Testis (tissue), 3 donors: ENCODE data around the gene ARVCF. TPM values are rescaled to one million over a fixed set of nuclear protein-coding genes. Genes with fewer than 3 reads are reported as not detected.
A peak's percentile ranks its signal among the peaks of the same experiment; 100 is the strongest.

Experiments used
- DNase-seq: peaks from one replicate; pipeline ENCODE4 v3.0.0-alpha.2; 2019
- H3K27ac ChIP-seq, 2 donors: fragments of 200-600 bp; sonication (generic); one replicate each; pipeline ENCODE4 v1.5.1; 2019
- H3K27me3 ChIP-seq: fragments of 200-600 bp; sonication (generic); one replicate; pipeline ENCODE4 v1.5.1; 2019
- H3K36me3 ChIP-seq: fragments of 200-600 bp; sonication (generic); one replicate; pipeline ENCODE4 v1.5.1; 2017; ENCODE audit warnings: low read depth; ENCODE audit errors: missing control alignments
- H3K4me1 ChIP-seq: fragments of 200-600 bp; sonication (generic); one replicate; pipeline ENCODE4 v1.5.1; 2019
- H3K4me3 ChIP-seq, 2 donors: fragments of 200-600 bp; sonication (generic); one replicate each; pipeline ENCODE4 v1.5.1; 2017 to 2019
- H3K9me3 ChIP-seq: fragments of 200-600 bp; sonication (generic); one replicate; pipeline ENCODE4 v1.5.1; 2017
- CTCF ChIP-seq, 3 experiments: fragments of 450-650 bp in 2 of 3; fragments of 200-600 bp in 1 of 3; sonication (generic) in 1 of 3; IDR thresholded peaks; one replicate each; pipeline ENCODE4 v1.5.1; 2016 to 2019; ENCODE audit warnings: antibody characterized with exemption in 3 of 3, mild to moderate bottlenecking in 2 of 3, moderate library complexity in 1 of 3
- POLR2A ChIP-seq: fragments of 450-650 bp; IDR thresholded peaks from one replicate; pipeline ENCODE4 v1.6.1; 2017; ENCODE audit warnings: antibody characterized with exemption, mild to moderate bottlenecking, moderate library complexity
- WGBS, 2 donors: methylation state at CpG; one replicate each; pipeline ENCODE4 v1.1.5; 2018; 5-methylcytosine and 5-hydroxymethylcytosine counted together
- intact Hi-C: fragments of 100-400 bp; cut with DNase I; formaldehyde crosslinking; loops from one replicate; pipeline ENCODE4 v1.15.1; 2023; ENCODE audit warnings: low total_unique reads
- polyA plus RNA-seq: library from polyadenylated mRNA; stranded (reverse); fragments of 350-450 nt; fragmentation: Illumina TruSeq; extraction: RNeasy Lipid Tissue Mini Kit (QIAGEN cat#74804); gene quantifications from one replicate; pipeline ENCODE4 v1.2.3, GENCODE V29; 2014; ENCODE audit warnings: low read depth, low replicate concordance; ENCODE audit not compliant: insufficient read depth
- total RNA-seq, 2 donors: library from RNA; depleted of rRNA; stranded (reverse); fragments of >200 nt; gene quantifications; one replicate each; pipeline ENCODE4 v1.2.3, GENCODE V29; 2016

Gene ARVCF
- total and polyA plus RNA-seq, 3 donors from 2014 or later = 21.1 to 57.7 (median 43.2) TPM

GRCh38 chr22:20027966-20028854 is 11.6 kb upstream of the ARVCF start:
- no peaks in the 10 kb centered on the region for H3K9me3 ChIP-seq
- 85 to 89% methylated on average over 12 of the region's 12 CpGs for WGBS, 2 donors
- H3K4me3 ChIP-seq = no peak overlapping the region
- intact Hi-C loops = no loop called here
- no peaks in the 10 kb centered on the region for H3K27me3 ChIP-seq
- no peak overlapping the region for H3K27ac ChIP-seq
- no peak for DNase-seq
- peak in 1 of 3 experiments; percentile 22 for TF ChIP-seq CTCF (IDR thresholded peaks at IDR 0.05)
- TF ChIP-seq POLR2A = no peak
- H3K4me1 ChIP-seq = peaks cover 5% of the 10 kb centered on the region
- no peaks in the 10 kb centered on the region for H3K36me3 ChIP-seq

- Histone ChIP-seq H3K4me3 (no peak overlapping the region), H3K36me3 (no peaks in the 10 kb centered on the region), H3K27ac (no peak overlapping the region), H3K27me3 (no peaks in the 10 kb centered on the region), H3K9me3 (no peaks in the 10 kb centered on the region), H3K4me1 (peaks cover 4% of the 10 kb centered on the region)
- TF ChIP-seq CTCF (IDR thresholded peaks at IDR 0.05) = no peak
- TF ChIP-seq POLR2A = no peak
- DNase-seq = no peak
- intact Hi-C loops = no loop called here
- 79 to 80% methylated on average over 12 of the region's 12 CpGs for WGBS, 2 donors
These were observed 10.5 kb upstream of the ARVCF start for GRCh38 chr22:20026996-20027601.

- no peak for DNase-seq
- peaks cover 11% of the 10 kb centered on the region for H3K4me1 ChIP-seq
- H3K9me3 ChIP-seq = no peaks in the 10 kb centered on the region
- H3K36me3 ChIP-seq = no peaks in the 10 kb centered on the region
- WGBS, 2 donors = 94 to 98% methylated on average over 12 to 13 of the region's 13 CpGs
- intact Hi-C loops = no loop called here
- no peaks in the 10 kb centered on the region for H3K27me3 ChIP-seq
- TF ChIP-seq POLR2A = no peak
- no peak for TF ChIP-seq CTCF (IDR thresholded peaks at IDR 0.05)
- no peak overlapping the region for H3K27ac ChIP-seq
- H3K4me3 ChIP-seq = no peak overlapping the region
These were observed 9.7 kb upstream of the ARVCF start for GRCh38 chr22:20026204-20026908.

GRCh38 chr22:20025401-20026203 is 9.0 kb upstream of the ARVCF start:
- no peak overlapping the region for H3K27ac ChIP-seq
- no peaks in the 10 kb centered on the region for H3K27me3 ChIP-seq
- intact Hi-C loops = no loop called here
- no peaks in the 10 kb centered on the region for H3K36me3 ChIP-seq
- H3K4me3 ChIP-seq = no peak overlapping the region
- TF ChIP-seq POLR2A (no peak), CTCF (IDR thresholded peaks at IDR 0.05) (no peak)
- DNase-seq = no peak
- peaks cover 13% of the 10 kb centered on the region for H3K4me1 ChIP-seq
- H3K9me3 ChIP-seq = no peaks in the 10 kb centered on the region
- whole genome bisulfite sequencing, 2 donors = 95 to 97% methylated on average over 11 to 13 of the region's 13 CpGs
